Mesothelial cell of epicardium (in vitro differentiated cells): ENCODE data around the gene RUNX2. TPM values are rescaled to one million over a fixed set of nuclear protein-coding genes. Genes with fewer than 3 reads are reported as not detected.
"Not testable (repeated sequence)": the region's sequence is repeated elsewhere in the genome, so short reads cannot be mapped to it uniquely, and the experiment has no call there.

ENCODE experiments used
- DNase-seq, 2 experiments: peaks; one replicate each; pipeline ENCODE4 v3.0.0; 2021; ENCODE audit warnings: low spot score in 2 of 2; ENCODE audit not compliant: unreplicated experiment in 2 of 2
- H3K27ac Mint-ChIP-seq: 2 replicates; pipeline ENCODE4 v1.8.0; 2021; ENCODE audit warnings: mixed read lengths
- H3K27me3 Mint-ChIP-seq: 2 replicates; pipeline ENCODE4 v1.8.0; 2021; ENCODE audit warnings: low read depth, mixed read lengths
- H3K36me3 Mint-ChIP-seq: 2 replicates; pipeline ENCODE4 v1.8.0; 2021; ENCODE audit warnings: mixed read lengths
- H3K4me1 Mint-ChIP-seq: 2 replicates; pipeline ENCODE4 v1.8.0; 2021; ENCODE audit warnings: mixed read lengths
- H3K4me3 Mint-ChIP-seq: 2 replicates; pipeline ENCODE4 v1.8.0; 2021; ENCODE audit warnings: mild to moderate bottlenecking, moderate library complexity, mixed read lengths
- H3K9me3 Mint-ChIP-seq: 2 replicates; pipeline ENCODE4 v1.8.0; 2021; ENCODE audit warnings: mixed read lengths
- CTCF ChIP-seq: fragments of 200-600 bp; sonication (generic); IDR thresholded peaks from one replicate; pipeline ENCODE4 v1.5.0; 2021; ENCODE audit warnings: antibody characterized with exemption; ENCODE audit not compliant: unreplicated experiment
- total RNA-seq: library from RNA; stranded (reverse); gene quantifications from 3 replicates; pipeline ENCODE4 v1.2.1, GENCODE V29; 2021

Gene RUNX2
- total RNA-seq, 1 donor from 2014 or later = 4.4 TPM

- H3K27ac Mint-ChIP-seq = no peak overlapping the region
- DNase-seq = no peak
Measured at GRCh38 chr6:45461486-45461885, 133.4 kb downstream of the RUNX2 start.

GRCh38 chr6:45462190-45463134, 134.3 kb downstream of the RUNX2 start:
- Mint-ChIP-seq H3K27me3 (no peaks in the 10 kb centered on the region), H3K4me3 (no peak overlapping the region), H3K36me3 (no peaks in the 10 kb centered on the region), H3K27ac (no peak overlapping the region), H3K4me1 (peaks cover 28% of the 10 kb centered on the region), H3K9me3 (no peaks in the 10 kb centered on the region)
- no peak for DNase-seq
- no peak for TF ChIP-seq CTCF

More at GRCh38 chr6:45461486-45461885, 133.4 kb downstream of the RUNX2 start:
- H3K4me1 Mint-ChIP-seq = peaks cover 23% of the 10 kb centered on the region
- H3K9me3 Mint-ChIP-seq = no peaks in the 10 kb centered on the region
- no peak for TF ChIP-seq CTCF
- H3K36me3 Mint-ChIP-seq = no peaks in the 10 kb centered on the region
- H3K27me3 Mint-ChIP-seq = no peaks in the 10 kb centered on the region
- H3K4me3 Mint-ChIP-seq = no peak overlapping the region

GRCh38 chr6:45464685-45465084, 136.6 kb downstream of the RUNX2 start:
- H3K36me3 Mint-ChIP-seq = no peaks in the 10 kb centered on the region
- no peaks in the 10 kb centered on the region for H3K9me3 Mint-ChIP-seq
- no peak overlapping the region for H3K27ac Mint-ChIP-seq
- no peak overlapping the region for H3K4me3 Mint-ChIP-seq
- H3K4me1 Mint-ChIP-seq = peaks cover 28% of the 10 kb centered on the region
- no peak for TF ChIP-seq CTCF
- H3K27me3 Mint-ChIP-seq = no peaks in the 10 kb centered on the region
- no peak for DNase-seq

GRCh38 chr6:45466686-45467085, 138.6 kb downstream of the RUNX2 start:
- no peak for DNase-seq
- H3K4me1 Mint-ChIP-seq = peaks cover 28% of the 10 kb centered on the region
- no peaks in the 10 kb centered on the region for H3K27me3 Mint-ChIP-seq
- no peak overlapping the region for H3K27ac Mint-ChIP-seq
- H3K9me3 Mint-ChIP-seq = no peaks in the 10 kb centered on the region
- no peak overlapping the region for H3K4me3 Mint-ChIP-seq
- TF ChIP-seq CTCF = no peak
- no peaks in the 10 kb centered on the region for H3K36me3 Mint-ChIP-seq

- H3K4me1 Mint-ChIP-seq = peaks cover 21% of the 10 kb centered on the region
- not testable (repeated sequence) for H3K4me3 Mint-ChIP-seq, H3K9me3 Mint-ChIP-seq, H3K27me3 Mint-ChIP-seq, H3K36me3 Mint-ChIP-seq, H3K27ac Mint-ChIP-seq, DNase-seq
Measured at GRCh38 chr6:45467417-45467816, 139.3 kb downstream of the RUNX2 start.

- H3K27ac Mint-ChIP-seq = no peak overlapping the region
- H3K9me3 Mint-ChIP-seq = no peaks in the 10 kb centered on the region
- H3K27me3 Mint-ChIP-seq = no peaks in the 10 kb centered on the region
- no peak for DNase-seq
- H3K4me1 Mint-ChIP-seq = peaks cover 21% of the 10 kb centered on the region
- TF ChIP-seq CTCF = no peak
- H3K4me3 Mint-ChIP-seq = no peak overlapping the region
- H3K36me3 Mint-ChIP-seq = no peaks in the 10 kb centered on the region
Measured at GRCh38 chr6:45467853-45468252, 139.7 kb downstream of the RUNX2 start.
